GM19240 (cell line): ENCODE measurements around the gene GZF1.
A peak's percentile ranks its signal among the peaks of the same experiment; 100 is the strongest.

Source experiments
- DNase-seq: peaks from one replicate; pipeline ENCODE4 v3.0.0; 2011; ENCODE audit warnings: low spot score; ENCODE audit not compliant: insufficient read length

GZF1 gene

DNA sequence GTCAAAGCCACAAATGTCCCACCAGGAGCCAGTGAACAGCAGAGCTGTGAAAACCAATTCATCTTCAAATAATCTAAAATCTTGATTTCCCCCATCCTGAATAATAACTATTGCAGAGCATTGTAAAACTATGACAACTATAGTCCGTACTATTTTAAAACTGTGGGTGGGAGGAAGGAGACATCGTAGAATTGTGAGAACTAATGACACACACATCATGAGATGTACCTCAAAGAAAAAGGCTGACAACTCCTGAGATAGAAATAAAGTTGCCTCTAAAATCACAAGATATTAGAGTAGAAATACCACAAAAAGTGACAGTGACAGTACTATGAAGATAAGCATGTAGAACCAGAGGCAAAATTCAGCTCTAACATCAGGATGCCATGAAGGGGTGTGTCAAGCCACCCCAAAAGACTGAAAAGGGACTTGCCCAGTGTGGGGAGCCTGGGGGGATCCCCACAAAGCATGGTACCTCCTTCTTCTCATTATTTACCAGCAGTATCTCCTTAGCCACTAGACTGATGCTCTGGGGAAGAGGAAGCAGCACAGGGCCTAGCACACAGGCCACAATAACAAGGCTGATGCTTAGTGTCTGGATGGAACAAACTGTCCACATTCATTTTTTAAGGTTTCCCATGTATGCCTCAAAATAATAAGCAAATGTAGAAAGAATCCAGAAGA lies 45.9 kb downstream of the GZF1 start:
- no peak for DNase-seq

DNA sequence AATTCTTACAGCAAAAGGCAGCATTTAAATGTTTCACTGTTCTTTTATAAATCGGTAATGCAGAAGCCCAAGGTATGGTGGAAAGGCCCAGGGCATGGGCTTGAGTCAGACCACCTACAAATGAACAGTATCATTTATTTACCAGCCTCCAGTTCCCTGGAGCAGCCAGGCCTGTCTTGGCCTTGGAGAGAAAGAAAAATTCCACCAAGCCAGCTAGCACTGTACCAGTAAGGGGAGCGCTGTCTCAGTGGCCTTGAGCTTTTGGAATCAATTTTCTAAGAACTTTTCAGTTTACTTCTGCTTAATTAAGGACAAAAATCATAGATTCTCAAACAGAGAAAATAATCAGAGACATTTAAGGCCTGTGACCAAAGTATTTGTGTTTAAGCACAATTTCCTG lies 47.0 kb downstream of the GZF1 start:
- no peak for DNase-seq

DNA sequence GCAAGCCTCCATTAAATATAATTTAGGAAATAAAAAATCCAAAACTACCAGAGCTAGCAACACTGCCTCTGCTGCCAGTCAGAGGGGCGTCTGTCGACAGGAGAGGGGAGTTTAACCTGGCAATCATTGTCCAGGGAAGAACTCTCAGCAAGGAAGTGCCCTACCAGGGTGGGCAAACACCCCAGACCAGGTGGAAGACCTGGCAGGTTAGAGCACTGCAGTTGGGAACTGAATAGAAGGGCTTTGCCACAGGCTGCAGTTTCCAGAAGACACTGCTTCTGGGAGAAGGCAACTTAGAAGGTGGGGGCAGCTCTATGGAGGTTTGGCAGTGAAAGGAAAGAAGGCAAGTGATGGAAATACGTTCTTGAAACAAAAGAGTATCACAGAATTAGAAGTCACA lies 47.8 kb downstream of the GZF1 start:
- DNase-seq = no peak

- DNase-seq = no peak
Measured at GRCh38 chr20:23410916-23411695, 49.1 kb downstream of the GZF1 start.

- no peak for DNase-seq
Measured at GRCh38 chr20:23412026-23412425, 50.0 kb downstream of the GZF1 start.

DNA sequence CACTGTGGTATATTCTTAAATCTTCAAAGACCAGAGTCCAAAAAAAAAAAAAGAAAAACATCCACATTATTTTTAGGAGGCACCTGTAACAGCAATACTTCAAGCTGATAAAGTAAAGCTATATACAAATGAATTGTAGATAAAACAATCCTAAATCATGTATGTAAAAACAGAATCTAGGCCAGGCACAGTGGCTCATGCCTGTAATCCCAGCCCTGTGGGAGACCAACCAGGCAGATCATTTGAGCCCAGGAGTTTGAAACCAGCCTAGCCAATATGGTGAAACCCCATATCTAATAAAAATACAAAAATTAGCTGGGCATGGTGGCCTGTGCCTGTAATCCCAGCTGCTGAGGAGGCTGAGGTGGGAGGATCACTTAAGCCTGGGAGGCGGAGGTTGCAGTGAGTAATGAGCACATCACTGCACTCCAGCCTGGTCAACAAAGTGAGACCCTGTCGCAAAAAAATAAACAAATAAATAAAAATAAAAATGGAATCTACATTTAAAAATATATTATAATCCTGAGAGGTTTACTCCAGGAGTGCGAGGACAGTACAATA lies 52.0 kb downstream of the GZF1 start:
- DNase-seq = no peak

- DNase-seq = no peak
Measured at GRCh38 chr20:23414526-23415188, 52.7 kb downstream of the GZF1 start.

DNA sequence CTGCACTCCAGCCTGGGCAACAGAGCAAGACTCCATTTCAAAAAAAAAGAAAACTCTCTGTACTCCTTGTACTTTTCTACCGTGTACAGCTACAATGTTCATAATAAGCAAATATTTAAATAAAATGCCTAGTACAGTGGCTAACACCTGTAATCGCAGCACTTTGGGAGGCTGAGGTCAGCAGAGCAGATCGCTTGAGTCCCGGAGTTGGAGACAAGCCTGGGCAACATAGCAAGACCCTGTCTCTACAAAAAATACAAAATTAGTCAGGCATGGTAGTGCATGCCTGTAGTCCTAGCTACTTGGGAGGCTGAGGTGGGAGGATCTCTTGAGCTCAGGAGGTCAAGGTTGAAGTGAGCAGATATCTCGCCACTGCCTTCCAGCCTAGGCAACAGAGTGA lies 53.6 kb downstream of the GZF1 start:
- DNase-seq = no peak

GRCh38 chr20:23415959-23416583 lies 54.1 kb downstream of the GZF1 start:
- no peak for DNase-seq

- DNase-seq = no peak
Measured at GRCh38 chr20:23417861-23418260, 55.9 kb downstream of the GZF1 start.

DNA sequence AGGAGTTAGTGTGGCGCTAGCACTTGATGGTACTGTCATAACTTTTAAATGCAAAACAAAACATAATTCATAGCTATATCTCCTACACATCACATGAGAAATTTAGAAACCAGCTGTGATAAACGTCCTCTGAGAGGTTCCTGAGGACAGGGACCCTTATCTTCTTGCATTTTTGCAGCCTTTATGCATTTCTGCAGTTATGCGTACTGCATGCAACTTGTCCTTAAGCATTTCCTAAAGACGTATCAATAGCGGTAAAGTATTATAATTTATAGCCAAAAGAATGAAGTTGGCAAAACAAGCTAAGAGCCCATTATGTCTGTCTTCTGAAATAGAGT lies 57.6 kb downstream of the GZF1 start:
- DNase-seq = no peak

- no peak for DNase-seq
Measured at GRCh38 chr20:23419995-23420901, 58.3 kb downstream of the GZF1 start.

DNA sequence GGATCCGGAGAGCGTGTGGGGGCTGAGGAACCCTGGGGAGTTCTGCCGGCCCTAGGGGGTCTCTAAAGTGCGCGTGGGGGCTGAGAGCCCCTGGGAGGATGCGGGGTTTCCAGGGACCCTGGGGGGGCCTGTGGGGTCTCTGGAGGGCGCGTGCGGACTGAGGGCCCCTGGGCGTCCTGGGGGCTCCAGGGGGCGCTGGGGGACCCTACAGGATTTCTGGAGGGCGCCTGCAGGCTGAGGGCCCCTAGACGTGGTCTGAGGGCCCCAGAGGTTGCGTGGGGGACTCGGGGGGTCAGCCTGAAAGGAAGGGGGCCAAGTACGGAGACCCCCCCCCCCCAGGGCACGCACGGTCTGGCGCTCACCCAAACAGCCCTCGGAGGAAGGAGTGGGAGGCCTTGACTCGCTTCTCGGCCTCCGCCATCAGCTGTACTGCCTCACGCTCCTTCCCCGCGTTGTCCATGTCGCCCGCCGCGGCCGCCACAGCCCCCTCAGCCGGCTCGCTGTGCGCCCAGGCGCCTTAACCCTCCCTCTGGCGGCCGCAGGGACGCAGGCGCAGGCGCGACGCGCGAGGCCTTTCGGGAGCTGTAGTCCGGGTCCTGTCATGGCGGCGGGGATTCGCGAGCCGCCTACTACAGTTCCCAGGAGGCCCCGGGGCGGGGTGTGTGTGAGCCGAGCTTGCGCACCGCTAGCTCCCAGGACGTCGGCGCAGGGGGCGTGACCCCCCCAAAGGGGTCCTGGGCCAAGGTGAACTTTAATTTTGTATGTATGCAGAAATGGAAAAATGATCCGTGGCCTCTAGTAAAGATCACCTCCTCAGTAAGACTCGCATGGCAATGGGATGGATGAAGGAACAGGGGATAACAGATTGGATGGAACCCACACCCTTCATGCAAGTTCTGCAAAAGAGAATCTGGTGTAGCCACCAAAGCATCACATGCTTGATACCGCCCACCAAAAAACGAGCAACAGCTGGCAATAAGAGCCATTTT lies 59.3 kb downstream of the GZF1 start, which contains the start of gene NAPB:
TSS of gene NAPB (minus strand) at position 546 of the 989 bp plus-strand sequence. CDS start at position 460, 86 bp downstream.
- peak; percentile 83 for DNase-seq
